Dedifferentiated amniotic fluid mesenchymal stem cell (primary cell): ENCODE data around the gene EXOSC9.
A peak's percentile ranks its signal among the peaks of the same experiment; 100 is the strongest.

ENCODE experiments used
- DNase-seq: peaks from one replicate; pipeline ENCODE4 v3.0.0-alpha.2; 2016; ENCODE audit errors: extremely low spot score

The EXOSC9 gene

GRCh38 chr4:121823505-121824170 lies 22.5 kb downstream of the EXOSC9 start, which contains the start of gene CCNA2:
TSS of gene CCNA2 (minus strand) at chr4:121823883. CDS start at chr4:121823628, 255 bp downstream.
- DNase-seq: peak; percentile 96

- no peak for DNase-seq
Measured at GRCh38 chr4:121824171-121824527, 23.0 kb downstream of the EXOSC9 start.

GRCh38 chr4:121824950-121825349 lies 23.8 kb downstream of the EXOSC9 start:
- DNase-seq: no peak

- DNase-seq: peak; percentile 45
Measured at GRCh38 chr4:121827853-121828252, 26.7 kb downstream of the EXOSC9 start.

GRCh38 chr4:121829511-121829910 lies 28.4 kb downstream of the EXOSC9 start:
- DNase-seq: no peak

GRCh38 chr4:121838136-121838535 lies 37.0 kb downstream of the EXOSC9 start:
- no peak for DNase-seq

GRCh38 chr4:121842862-121843261 lies 41.7 kb downstream of the EXOSC9 start:
- DNase-seq: no peak

- DNase-seq: no peak
Measured at GRCh38 chr4:121846662-121847061, 45.5 kb downstream of the EXOSC9 start.

GRCh38 chr4:121851354-121851753 lies 50.2 kb downstream of the EXOSC9 start:
- DNase-seq: no peak

- DNase-seq: no peak
Measured at GRCh38 chr4:121860121-121860520, 59.0 kb downstream of the EXOSC9 start.

- no peak for DNase-seq
Measured at GRCh38 chr4:121861426-121861825, 60.3 kb downstream of the EXOSC9 start.

GRCh38 chr4:121863799-121864198 lies 62.7 kb downstream of the EXOSC9 start:
- no peak for DNase-seq
